HG03039 (cell line): ENCODE measurements around the gene DNAH7.

Experiments
- ATAC-seq: cut with Tn5 transposase; IDR thresholded peaks from one replicate; pipeline ENCODE4 v1.9.1; 2021; ENCODE audit warnings: mild to moderate bottlenecking, moderate library complexity; ENCODE audit not compliant: unreplicated experiment

DNAH7 gene

DNA sequence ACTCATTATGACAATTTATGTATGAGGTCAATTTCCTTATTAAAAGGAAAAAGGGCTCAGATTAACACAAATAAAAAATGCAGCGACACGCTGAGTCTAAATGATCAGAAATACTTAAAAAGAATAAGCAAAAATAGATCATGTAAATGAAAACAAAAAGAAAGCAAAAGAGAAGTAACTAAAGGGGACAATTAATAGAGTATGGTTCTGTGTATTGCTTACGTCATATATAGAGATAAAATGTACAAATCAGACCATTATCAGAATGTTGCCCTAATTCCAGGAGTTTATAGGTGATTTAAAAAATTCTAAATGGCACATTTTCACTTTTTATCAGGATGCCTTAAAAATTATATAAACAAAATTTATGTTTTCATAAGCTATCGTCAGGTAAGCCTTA is 189.5 kb downstream of the DNAH7 start:
- no peak for ATAC-seq

DNA sequence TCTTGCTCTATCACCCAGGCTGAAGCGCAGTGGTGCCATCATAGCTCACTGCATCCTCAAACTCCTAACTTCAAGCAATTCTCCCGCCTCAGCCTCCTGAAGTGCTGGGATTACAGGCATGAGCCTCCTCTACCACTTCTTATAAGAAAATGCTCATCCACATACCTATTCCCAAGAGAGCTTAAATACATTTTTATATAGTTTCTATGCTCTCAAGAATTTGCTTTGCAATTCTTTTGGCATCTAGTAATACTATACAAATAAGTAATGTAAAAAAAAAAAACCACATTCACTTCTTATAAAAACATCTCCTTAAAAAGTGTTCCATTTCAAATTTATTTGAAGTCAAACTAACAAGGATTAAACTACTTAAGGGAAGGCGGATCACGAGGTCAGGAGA is 197.3 kb downstream of the DNAH7 start:
- no peak for ATAC-seq

DNA sequence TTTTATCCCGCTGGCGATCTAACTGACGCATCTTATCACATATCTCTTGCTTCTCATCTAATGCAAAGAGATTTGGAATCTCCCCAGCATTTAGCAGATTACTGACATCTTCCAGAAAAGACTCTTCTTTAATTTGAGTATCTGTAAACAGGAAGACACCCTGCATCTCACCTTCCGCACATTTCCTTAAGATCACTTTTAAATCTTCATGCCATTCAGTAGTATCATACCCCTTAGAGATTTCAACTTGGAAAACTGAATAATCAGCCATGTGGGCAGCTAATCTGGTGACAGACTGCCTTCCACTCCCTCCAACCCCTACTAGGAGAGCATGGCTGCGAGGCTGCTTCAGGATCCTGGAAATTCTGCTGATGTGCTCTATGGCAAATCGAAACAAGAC is 204.3 kb downstream of the DNAH7 start:
- ATAC-seq: no peak

DNA sequence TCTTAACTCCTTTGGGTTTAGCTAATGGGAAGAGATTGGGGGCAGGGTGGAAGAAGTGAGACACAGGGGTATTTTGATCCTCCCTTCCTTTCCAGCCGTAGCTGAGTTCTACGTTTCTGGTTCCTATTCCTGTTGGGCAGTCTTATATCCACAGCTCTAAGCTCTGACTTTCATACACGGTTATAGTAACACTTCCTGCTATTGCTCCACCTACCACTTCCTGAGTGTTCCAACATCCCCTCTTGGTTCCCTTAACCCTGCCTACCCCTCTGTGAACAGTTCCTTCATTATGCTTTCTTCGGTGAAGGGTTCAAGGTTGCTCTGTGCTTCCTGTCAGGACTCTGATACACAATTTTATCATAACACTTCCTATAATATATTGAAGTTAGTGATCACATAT is 205.1 kb downstream of the DNAH7 start:
- no peak for ATAC-seq

DNA sequence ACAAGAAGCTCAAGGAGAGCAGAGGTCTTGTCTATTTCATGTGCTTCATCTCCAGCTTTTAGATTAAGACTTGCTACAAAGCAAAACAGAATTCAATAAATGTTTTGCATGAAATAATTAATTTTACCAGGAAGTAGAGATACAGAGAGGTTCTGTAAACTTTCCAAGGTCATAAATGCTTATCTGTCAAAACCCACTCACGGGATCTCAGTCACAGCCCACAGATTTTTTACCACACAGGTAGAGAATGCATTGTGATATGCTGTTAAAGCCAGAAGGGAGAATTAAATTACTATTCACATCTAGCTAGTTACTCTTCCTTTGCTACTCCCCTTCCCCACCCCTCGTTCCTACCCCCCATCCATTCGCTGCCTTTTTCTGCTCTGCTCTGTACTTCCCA is 205.5 kb downstream of the DNAH7 start:
- ATAC-seq: no peak

DNA sequence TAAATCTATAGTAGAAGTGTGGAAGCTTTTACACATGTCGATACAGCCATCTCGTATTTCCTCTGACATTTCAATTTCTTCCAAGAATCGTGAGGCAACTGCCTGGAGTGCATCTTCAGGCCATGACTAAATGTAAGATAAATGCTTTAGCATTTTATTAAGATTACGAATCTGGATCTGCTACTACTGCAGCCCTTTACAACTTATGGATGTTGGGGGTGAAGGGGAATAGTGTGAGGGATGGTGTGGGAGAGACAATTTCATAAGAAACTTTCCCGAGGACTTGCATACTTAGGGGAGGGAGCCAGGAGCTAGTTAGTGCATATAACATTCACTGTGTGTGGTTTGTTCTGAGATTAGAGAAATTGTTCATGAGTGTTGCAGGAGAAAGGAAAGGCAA is 206.8 kb downstream of the DNAH7 start:
- no peak for ATAC-seq

DNA sequence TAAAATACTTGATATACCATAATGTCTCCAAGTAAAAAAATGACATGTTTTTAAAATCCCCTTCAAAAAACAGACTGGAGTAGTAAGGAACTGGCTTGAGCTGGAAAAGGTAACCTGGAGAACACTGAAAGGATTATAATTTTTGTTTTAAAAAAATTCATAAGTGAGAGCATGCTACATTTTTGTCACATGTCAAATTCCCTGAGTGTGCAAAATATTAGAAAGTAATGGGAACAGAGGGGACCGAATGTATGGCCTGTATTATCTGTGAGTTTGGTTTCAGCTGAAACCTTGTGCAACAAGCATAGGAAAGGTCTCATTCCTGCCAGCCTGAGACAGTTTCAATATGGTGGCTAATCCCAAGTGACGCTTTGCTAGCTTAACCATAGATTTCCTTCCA is 209.1 kb downstream of the DNAH7 start:
- no peak for ATAC-seq

DNA sequence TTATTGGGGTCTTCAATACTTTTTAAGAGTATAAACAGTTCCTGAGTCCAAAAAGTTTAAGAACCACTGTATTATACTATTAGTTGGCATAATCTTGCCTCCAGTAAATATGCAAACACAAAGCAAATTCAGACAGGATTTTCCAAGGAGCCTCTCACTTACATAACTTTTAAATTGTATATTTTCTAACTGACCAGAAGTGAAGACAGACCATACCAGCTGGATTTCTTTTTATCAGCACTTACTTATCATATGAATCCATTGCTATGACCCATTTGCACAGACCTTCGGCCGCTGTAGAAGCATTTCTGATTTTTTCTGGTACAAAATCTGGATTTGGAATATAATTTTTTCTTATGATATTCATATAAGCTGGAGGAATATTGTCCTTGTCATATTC is 211.5 kb downstream of the DNAH7 start:
- no peak for ATAC-seq

DNA sequence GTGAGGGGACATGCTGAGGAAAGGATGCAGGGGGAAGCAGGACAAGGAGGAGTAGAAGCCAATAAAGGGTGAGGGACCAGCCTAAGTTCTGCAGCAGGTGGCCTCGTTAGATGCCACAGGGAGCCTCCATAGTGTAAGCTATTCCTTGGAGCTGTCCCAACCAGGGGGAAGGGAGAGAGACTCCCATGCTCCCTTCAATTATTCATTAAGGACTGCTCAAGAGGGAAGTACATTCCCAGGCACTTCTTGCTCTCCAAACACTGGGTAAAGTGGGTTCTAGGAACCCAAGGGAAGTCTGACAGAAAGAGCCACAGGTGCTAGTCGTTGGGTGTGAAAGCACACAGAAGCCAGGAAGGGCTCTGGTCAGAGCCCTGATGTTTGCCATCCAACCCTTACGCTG is 217.9 kb downstream of the DNAH7 start:
- no peak for ATAC-seq

DNA sequence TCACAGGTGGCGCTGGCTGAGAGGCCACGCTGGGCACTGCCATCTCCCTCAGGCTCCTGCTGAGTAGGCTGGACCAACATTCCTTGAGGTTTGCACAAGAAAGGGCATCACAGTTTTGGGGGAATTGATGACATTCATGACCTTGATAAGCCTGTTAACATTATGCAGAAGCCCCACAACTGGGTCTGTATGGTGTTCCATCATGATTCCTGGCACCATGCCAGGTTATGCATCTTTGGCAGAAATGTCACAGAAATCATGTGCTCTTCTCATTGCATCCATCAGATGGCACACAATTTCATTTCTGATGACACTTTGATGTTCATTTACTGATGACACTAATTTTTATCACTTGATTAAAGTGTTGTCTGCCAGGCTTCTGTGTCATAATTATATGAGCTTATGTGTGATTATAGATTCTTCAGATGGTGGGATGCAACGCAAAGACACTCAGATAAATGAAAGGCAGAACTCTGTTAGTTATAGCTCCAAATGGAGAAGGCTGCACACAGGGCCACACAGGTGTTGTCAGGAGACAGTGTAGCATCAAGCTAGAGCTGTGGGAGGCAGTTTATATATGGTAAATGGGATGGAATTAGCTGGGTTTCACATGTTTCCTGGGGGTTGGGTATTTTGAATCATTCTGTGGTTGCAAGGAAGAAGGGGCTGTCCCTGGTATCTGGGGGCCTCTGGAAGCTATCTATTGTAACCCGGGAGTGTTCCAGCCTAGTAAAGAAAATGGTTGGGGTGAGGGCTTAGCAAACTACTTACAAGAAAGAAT is 220.3 kb downstream of the DNAH7 start:
- ATAC-seq: no peak

DNA sequence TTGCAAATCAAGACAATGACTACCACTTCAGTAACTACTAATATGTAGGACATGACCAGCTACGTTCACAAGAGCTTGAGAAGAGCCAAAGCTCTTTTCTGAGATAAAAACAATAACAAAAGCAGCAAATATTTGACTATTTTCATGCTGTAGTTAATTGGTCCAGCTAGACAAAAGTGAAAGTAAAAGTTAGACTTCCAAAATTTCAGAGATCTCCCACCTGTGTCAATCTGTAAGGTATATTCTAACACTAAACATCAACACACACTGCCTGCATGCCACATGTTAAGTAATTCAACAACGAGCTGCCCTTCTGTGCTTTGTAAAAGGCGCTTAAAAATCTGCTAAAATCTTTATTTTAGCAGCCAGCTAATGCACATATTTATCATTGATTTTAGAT is 225.7 kb downstream of the DNAH7 start:
- ATAC-seq: no peak

DNA sequence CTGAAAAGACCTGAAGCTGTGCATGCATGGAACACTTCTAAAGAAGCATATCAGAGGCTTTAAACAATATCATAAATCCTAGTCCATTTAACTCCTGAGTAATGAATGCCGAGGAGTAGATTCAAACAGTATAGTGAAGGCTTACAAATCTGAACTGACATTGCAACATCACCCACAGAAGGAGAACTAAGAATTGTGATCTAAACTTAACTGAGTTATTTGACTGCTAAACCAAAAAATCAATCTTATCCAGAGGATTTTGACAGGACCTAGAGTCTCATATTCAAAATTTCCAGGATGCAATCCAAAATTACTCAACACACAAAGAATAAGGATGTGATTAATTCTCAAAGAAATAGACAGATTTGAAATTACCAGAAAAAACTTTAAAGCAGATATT is 230.6 kb downstream of the DNAH7 start:
- no peak for ATAC-seq

DNA sequence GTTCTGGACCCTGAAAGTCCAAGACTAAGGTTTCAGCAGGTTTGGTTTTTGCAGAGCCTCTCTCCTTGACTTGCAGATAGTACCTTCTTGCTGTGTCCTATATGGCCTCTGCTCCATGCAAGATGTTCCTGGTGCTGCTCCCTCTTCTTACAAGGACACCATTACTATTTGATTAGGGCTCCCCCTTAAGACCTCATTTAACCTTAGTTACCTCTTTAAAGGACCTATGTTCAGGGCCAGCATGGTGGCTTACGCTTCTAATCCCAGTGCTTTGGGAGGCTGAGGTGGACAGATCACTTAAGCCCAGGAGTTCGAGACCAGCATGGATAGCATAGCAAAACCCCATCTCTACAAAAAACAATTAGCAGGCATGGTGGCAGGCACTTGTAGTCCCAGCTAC is 232.6 kb downstream of the DNAH7 start:
- no peak for ATAC-seq

DNA sequence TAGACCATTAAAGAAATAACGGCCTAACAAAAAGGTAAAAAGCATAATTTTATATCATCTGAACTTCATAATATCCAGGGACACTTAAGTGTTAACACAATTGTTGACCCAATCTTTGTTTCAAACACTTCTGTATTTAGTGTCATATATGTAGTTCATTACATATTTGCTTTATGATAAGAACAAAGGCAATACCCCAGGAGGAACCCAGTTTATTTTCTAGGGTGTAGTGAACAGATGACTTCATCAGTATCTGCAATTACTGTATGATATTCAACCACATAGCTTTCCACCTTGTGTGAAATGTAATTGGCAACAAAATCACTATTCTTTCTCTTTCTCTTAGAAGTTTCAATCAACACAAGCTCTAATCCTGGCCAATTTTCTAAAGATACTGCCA is 233.8 kb downstream of the DNAH7 start:
- ATAC-seq: no peak

DNA sequence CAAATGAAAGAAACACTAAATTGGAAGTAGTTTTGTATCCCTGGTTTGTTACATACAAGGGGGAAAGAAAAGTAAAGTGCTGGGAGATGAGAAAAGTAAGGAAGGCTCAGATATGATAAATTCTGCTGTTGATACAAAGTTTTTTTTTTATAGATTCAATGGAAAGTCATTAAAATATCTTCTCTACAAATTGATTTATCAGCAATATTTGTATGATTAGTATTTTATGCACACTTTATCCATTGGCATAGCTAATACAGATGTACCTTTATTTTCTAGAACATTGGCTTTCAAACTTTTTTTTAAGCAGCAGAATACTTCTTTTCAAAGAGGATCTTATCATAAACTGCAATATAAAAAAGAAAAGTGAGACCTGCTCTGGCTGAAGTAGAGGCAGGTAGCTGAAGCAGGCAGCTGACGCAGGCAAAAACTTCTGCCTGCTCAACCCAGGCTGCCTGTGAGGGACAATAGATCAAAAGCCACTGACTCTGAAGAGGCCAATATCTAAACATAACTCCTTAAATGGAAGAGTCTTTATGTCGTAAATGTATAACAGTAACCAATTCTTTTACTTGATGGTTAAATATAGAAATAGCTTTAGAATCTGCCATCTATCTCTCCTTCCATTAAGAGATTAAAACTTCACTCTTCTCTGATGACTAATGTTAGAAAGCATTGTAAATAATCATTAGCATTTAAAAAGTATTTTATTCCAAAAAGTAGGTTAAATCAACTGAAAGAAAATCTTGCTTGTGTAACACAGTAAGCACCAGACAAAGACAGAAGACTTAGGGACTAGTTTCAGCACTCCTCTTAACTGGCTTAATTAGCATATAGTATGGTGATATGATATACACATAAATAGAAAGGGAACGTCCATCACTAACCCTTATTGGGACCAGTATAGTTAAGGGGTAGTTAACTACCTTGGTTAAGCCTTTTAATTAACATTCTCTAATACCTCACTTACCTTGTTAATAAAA is 237.4 kb downstream of the DNAH7 start:
- ATAC-seq: no peak

DNA sequence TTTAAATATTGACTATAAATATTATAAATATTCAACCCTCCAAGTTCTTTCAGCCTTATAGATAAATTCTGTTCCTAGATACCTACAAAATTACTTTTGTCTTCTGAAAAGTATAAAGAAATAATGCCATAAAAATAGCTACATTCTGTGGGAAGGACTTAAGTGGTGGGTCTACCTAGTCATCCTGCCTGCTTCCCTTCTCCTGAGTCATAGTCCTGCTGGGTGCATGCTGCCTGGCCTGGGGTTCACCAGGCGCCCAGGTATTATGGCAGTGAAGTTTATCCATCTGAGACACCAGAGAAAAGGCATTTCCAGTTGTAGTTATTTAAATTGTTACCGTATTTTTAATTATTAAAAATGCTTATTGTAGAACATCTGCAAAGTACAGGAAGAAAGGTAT is 244.2 kb downstream of the DNAH7 start:
- ATAC-seq: no peak

DNA sequence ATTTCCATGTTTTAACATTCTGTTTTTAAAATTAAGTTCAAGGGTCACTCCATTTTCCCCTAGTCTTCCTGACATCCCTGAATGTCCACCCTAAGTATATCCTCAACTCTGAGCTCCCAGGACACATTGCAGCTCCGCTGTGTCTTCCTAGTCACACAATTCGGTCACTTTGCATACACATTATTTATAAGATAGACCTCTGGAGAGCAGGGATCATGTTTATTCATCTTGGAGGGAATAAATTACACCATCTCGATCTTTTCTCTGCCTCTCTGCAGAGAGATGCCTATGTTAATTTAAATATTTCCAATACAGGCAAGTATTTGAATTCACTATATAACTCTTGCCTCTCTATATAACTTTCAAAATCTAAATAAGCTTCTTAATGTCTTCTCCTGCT is 245.4 kb downstream of the DNAH7 start:
- no peak for ATAC-seq

DNA sequence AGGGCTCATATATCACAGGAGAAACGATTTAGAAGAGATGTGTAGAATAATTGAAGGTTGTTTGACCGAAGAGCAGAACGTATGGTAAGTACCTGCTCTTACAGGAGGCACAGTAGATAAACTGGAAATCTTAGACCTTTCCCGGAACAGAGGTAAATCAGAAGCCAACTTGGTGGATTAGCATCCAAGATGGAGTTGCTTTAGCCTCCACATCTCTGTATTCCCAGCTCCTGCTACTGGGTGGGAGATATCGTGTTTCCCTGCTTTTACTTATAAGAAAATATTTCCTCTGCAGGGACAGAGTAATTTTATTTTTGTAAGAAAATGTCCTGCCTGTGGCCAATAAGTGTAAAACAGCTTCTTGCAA is 247.1 kb downstream of the DNAH7 start:
- no peak for ATAC-seq

DNA sequence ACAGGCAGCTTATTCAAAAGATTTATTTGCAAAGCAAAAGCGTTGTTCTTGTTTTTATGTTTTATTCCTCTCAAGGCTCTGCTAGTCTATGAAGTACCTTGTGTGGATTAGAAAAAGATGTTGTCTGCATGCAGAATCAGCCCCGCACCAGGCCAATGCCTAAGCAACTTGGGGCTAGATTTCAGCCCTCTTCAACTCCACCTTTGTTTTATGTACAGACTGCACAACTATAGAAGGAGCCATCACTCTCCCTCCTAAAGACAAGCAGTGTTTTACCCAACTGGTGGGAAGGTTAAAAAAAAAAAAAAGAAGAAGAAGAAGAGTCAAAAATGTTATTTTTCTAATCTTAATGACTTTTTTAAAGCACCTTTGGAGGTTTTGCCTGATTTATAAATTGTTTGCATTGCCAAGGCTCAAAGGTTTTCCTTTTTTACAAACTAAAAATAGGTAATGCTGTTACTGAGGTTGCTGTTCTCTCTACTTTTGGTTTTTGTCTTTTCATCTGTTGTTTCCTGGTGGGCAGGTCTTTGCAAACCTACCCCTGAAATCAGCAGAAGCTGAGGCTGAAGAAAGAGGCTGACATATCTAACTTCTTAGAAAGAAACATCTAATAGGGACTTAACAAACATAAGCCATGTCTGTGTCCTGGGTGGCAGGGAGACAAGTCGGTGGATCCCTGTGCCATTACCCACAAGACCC is 247.6 kb downstream of the DNAH7 start:
- ATAC-seq: no peak

DNA sequence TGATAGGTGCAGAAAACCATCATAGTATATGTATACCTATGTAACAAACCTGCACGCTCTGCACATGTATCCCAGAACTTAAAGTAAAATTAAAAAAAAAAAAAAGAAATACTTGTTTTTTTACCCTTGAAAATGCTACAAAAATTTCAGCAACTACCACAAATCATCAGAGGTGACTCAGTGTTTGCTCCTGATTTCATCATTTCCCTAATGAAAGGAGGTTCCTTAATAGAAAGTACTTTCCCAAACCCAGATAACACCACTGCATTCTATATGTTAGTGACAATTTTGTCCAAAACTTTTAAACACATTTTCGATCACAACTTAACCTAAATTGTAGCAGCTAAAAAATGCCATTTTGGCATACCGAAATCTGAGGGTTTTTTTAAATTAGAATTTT is 248.3 kb downstream of the DNAH7 start:
- ATAC-seq: no peak

DNA sequence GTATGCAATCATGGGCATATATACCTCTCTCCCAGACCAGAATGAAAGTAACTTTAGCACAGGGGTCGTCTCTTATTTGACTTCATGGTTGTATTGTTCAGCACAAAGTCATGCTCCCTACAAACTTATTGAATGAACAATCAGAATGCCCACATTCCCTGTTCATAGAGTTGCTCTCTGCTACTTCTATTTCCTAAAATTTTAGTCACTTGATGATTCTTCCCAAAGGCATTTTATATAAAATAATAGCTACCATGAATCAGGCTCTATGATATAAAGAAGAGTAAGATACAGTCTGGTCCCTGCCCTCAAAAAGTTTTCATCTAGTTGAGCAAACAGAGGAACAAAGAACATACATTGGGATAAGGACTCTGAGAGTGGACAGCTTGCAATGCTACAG is 249.4 kb downstream of the DNAH7 start:
- ATAC-seq: no peak

DNA sequence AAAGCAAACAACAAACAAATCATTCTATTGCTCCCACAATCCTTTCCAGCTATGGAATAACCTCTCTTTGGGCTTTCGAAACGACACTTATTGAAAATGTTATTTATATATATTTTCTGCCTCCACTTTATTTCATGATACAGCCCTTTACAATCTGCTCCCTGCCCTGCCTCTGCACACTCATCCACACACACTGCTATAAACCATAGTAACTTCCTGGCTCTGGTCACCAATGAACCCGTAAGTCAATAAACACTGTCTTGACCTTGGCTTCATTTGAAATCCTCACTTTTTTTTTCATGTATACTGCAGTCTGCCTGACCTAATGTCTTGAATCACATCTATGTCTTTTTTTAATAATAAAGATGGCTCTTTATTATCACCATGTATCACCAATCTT is 250.1 kb downstream of the DNAH7 start:
- no peak for ATAC-seq
